GM21528 (cell line): ENCODE measurements around the gene MYO7A.

Experiments used
- ATAC-seq: cut with Tn5 transposase; IDR thresholded peaks from one replicate; pipeline ENCODE4 v1.9.1; 2021; ENCODE audit warnings: mild to moderate bottlenecking, moderate library complexity; ENCODE audit not compliant: unreplicated experiment, low FRiP score

Gene MYO7A

GRCh38 chr11:77126156-77126775, 1.8 kb upstream of the MYO7A start:
- ATAC-seq = no peak

- no peak for ATAC-seq
Measured at GRCh38 chr11:77126861-77127234, 1.2 kb upstream of the MYO7A start.

DNA sequence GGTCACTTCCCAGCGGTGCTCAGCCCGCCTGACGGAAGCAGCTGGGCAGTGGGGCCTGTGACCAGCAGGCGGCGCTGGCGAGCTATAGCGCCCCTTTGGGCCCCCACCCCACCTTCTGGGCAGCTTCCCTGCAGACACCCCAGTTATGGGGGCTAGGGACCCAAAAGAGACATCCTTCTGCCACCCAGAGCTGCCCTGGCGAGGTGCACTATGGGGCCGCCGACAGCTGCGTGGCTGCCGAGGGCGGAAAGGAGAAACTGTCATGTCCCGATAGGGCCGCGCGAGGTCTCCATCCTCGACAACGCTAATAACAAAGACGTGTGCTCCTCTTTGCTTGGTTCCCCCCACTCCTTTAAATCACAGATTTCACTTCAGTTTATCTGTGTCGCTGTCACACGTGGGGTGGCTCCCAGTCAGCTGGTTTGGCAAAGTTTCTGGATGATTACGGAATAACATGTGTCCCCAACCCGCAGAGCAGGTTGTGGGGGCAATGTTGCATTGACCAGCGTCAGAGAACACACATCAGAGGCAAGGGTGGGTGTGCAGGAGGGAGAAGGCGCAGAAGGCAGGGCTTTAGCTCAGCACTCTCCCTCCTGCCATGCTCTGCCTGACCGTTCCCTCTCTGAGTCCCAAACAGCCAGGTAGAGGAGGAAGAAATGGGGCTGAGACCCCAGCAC, 673 bp upstream of the MYO7A start:
- no peak for ATAC-seq

- no peak for ATAC-seq
Measured at GRCh38 chr11:77129069-77129841, 1.2 kb downstream of the MYO7A start.

DNA sequence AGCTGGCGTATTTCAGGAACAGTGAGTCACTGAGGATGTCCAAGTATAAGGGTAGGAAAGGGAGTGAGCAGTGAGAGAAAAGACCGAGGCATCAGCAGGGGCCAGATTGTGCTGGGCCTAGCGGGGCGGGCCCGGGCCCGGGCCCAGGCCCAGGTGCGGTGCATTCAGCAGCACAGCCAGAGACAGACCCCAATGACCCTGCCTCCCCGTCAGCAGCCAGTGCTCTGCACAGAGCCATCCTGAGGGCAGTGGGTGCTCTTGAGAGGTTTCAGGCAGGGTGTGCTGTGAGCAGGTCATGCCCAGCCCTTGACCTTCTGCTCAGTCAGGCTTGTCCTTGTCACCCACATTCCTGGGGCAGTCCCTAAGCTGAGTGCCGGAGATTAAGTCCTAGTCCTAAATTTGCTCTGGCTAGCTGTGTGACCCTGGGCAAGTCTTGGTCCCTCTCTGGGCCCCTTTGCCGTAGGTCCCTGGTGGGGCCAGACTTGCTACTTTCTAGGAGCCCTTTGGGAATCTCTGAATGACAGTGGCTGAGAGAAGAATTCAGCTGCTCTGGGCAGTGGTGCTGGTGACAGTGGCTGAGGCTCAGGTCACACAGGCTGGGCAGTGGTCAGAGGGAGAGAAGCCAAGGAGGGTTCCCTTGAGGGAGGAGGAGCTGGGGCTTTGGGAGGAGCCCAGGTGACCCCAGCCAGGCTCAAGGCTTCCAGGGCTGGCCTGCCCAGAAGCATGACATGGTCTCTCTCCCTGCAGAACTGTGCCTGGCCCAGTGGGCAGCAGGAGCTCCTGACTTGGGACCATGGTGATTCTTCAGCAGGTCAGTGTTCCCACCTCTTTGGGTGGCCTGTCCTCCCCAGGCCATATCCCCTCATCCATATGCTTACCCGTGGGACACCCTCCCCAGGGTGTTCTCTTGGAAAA, 2.1 kb downstream of the MYO7A start:
- ATAC-seq = no peak

DNA sequence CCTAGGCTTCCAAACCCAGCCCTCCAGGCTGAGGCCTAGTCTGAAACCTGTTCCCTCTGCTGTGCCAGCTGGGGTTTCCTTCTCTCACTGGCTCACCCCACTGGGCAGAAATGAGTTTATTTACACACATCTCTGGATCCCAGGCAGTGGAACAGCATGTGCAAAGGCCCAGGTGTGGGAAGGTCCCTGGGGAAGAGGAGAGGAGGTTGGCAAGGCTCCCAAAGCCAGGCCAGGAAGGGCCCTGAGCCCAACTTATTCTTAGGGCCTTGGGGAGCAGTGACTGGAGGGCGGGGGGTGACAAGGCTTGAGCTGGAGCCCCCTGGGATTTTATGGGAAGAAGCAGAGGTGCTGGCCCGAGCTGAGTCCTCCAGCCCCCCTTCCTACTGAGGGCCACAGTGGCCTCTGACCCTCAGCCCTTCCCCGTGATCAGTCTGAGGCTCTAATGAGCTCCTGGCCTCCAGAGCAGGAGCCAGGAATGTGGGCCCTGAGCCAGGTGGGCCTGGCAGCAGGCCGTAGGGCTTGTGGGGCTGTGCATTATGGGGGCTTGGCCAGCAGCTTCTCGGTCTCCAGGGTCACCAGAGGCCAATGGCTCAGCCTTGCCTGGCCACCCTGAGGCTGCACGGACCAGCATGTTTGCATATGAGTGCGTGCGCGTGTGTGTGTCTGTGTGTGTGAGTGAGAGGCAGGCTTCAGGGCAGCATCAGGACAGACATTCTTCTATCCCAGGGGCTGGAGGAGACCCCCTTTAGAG, 2.9 kb downstream of the MYO7A start:
- no peak for ATAC-seq

- no peak for ATAC-seq
Measured at GRCh38 chr11:77131560-77131959, 3.5 kb downstream of the MYO7A start.

DNA sequence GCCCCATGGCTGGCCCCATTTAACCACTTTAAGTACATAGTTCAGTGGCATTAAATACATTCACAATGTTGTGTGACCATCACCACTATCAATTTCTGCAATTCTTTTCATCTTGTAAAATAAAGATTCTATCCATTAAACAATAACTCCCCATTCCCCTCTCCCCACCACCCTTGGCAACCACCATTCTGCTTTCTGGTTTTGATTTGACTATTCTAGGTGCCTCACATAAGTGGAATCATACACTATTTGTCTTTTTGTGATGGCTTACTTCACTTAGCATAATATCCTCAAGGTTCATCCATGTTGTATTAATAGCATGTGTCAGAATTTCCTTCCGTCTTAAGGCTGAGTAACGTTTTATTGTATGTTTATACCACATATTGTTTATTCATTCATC, 7.0 kb downstream of the MYO7A start:
- ATAC-seq = no peak

- no peak for ATAC-seq
Measured at GRCh38 chr11:77136074-77136473, 8.0 kb downstream of the MYO7A start.

- ATAC-seq = no peak
Measured at GRCh38 chr11:77136784-77137420, 8.9 kb downstream of the MYO7A start.

DNA sequence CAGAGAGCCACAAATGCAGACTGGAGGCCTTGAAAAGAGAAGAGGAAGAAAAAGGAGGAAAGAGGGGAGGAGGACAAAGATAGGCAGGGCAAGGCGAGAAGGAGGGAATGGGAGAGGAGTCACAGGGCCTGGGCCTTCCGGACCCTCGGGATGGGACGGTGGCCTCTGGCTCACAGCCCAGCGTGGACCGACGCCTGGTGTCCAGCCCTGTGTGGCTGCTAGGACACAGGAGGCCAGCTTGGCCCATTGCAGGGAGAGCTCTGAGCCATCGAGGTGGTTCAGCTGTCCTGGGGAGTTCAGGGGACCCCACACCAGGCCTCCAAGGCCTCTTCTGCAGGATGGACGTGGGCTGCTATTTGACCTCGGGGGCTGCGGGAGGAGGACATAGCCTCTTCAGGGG, 9.4 kb downstream of the MYO7A start:
- no peak for ATAC-seq

- no peak for ATAC-seq
Measured at GRCh38 chr11:77138106-77138649, 10.1 kb downstream of the MYO7A start.

DNA sequence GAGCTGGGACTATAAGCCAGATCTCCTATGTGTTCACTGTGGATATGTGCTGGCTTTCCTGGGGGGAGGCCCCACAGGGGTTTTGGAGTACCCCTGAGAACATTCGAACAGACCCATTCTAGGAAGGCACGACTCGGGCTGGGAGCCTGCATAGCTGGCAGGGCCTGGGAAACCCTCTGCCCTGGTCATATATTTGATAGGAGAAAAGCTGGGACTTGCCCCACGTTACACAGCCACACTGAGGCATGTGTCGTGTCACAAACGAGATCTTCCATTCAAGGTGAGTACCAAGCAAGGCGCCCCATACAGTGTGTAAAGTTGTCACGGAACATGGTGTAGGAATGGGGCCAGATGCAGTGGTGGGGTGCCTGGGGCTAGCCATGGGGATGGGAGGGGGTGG, 11.2 kb downstream of the MYO7A start:
- no peak for ATAC-seq

DNA sequence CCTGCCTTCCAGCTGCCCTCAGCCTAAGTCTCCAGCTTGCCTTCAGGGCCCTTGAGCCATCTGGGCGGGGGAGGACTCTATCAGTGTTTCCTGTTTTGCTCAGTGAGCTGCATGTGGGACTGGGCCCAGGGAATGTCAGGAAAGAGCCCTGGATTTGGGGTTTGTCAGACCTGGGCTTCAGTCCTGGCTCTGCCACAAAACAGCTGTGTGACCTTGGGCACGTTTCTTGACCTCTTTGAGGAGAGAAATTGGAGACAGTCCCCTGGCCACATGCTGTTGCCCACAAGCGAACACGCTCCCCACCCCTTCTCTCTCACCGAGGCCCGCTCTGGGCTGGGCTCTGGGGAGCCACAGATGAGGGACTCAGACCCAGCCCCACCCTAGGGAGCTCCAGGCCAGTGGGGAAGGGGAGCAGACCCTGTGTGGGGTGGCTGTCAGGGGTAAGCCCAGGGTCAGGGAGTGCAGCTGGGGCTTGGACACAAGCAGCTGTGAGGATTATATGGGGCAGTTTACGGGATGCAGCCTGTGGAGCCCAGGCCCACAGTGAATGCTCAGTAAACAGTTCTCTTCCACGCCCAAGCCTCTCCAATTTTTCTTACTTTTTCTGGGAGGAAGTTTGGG, 12.3 kb downstream of the MYO7A start:
- ATAC-seq = no peak

- no peak for ATAC-seq
Measured at GRCh38 chr11:77141034-77141433, 13.0 kb downstream of the MYO7A start.

DNA sequence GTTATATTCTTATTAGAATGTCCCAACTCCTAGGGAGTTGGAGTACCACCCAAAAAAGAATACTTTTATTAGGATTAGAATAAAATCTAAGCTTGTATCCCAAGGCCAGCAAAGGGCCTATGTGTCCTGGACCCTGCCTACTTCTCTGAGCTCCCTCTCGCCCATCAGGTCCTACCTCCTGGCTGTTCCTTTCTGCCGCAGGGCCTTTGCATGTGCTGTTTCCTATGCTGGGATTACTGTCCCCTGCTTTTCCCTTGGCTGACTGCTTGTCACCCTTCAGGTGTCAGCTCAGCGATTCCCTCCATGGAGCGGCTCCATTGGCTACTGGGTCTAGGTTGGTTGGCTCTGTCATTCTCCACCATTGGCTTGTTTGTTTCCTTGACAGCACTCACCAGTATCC, 13.4 kb downstream of the MYO7A start:
- no peak for ATAC-seq

GRCh38 chr11:77142091-77142975, 14.3 kb downstream of the MYO7A start:
- no peak for ATAC-seq
